NT2/D1 (cell line): ENCODE results near the gene IRF8.

ENCODE experiments used
- SUZ12 ChIP-seq: IDR thresholded peaks from 2 replicates; pipeline ENCODE4 v1.6.1; 2011; ENCODE audit not compliant: insufficient read length, insufficient read depth; ENCODE audit errors: extremely low read depth
- YY1 ChIP-seq: IDR thresholded peaks from 2 replicates; pipeline ENCODE4 v1.6.1; 2011; ENCODE audit not compliant: insufficient read length, insufficient read depth
- ZNF274 ChIP-seq: IDR thresholded peaks from 2 replicates; pipeline ENCODE4 v1.6.1; 2011; ENCODE audit warnings: mild to moderate bottlenecking, low read depth, low read length

GRCh38 chr16:85928401-85928820, 29.4 kb downstream of the IRF8 start:
- TF ChIP-seq YY1 (no peak), ZNF274 (no peak), SUZ12 (no peak)
